GM11168 (cell line): ENCODE measurements around the gene NFE2L3.
"Not testable (repeated sequence)": the region's sequence is repeated elsewhere in the genome, so short reads cannot be mapped to it uniquely, and the experiment has no call there.

Experiments used
- in situ Hi-C: fragments of 300-500 bp; cut with MboI; formaldehyde crosslinking; loops from one replicate; pipeline ENCODE4 v1.12.0; 2022; ENCODE audit warnings: low sequenced_read_pairs; ENCODE audit not compliant: unreplicated experiment

NFE2L3 gene

GRCh38 chr7:26183545-26184280 is 31.7 kb downstream of the NFE2L3 start:
- in situ Hi-C loops, result no loop called here

GRCh38 chr7:26184281-26185101 is 32.5 kb downstream of the NFE2L3 start:
- in situ Hi-C loops, result not testable (repeated sequence)

GRCh38 chr7:26185131-26185843 is 33.3 kb downstream of the NFE2L3 start:
- in situ Hi-C loops, result no loop called here

- in situ Hi-C loops, result no loop called here
These were observed 33.8 kb downstream of the NFE2L3 start for GRCh38 chr7:26185844-26186180.

- in situ Hi-C loops, result no loop called here
These were observed 34.6 kb downstream of the NFE2L3 start for GRCh38 chr7:26186364-26187311.

- in situ Hi-C loops, result no loop called here
These were observed 35.6 kb downstream of the NFE2L3 start for GRCh38 chr7:26187380-26188205.

DNA sequence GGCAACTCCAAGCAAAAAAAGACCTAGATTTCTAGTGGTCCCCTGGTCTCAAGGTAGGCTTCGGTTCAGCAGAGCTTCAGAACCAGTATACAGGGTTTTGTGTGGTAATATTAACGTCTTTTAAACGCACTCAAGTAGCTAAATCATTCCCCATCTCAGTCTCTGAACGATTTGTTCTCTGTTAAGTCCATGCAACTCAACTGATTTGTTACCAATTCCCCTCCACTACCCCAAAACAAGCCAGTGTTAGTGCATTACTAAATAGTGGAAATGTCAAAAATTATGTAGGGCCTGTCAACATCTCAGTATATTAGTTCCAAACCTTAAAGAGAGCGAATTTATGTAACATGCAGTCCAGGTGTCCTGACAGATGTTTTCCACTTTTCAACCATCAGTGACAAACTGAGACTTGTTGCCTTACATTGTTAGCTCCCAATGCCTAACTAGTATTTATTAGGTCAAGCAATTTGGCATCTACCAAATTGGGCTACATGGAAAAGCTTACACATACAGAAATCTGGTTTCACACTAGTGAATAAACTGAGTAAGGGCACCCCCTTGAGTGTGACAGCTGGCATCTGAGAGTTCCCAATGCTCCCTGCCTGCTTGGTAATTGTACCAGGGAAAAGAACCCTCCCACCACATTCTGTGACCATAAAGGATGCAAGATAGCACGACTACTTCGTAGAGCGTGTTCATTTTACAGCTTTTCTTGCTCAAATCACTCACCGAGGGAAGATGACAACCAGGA is 36.4 kb downstream of the NFE2L3 start:
- in situ Hi-C loops, result no loop called here

DNA sequence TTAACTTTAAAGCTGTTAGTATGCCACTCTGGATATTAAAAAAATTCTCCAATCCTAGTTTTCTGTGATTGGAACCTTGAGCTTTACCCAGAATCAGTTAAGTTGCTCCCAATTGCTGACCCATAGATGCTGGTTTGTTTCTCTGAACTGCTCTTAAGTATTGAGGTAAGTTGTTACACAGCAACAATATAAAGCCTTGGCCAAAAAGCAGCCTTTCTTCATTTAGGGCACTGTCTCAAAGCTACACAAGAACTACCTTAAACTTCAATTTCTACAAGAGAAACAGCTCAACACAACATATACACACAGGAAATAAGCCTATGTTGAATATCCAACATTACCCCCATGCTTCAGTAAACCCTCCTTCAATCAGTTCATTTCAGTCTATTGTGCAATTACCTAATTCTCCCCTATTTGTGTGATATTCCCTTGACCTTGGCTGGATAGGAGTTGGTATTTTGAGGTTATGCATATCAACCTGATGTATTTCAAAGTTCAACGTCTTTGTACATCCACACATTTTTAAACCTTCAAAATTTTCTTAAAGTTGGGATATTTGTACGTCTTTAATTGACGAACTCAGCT is 37.1 kb downstream of the NFE2L3 start:
- in situ Hi-C loops, result no loop called here

- in situ Hi-C loops, result loop anchor here (10.0 kb wide), 1 partner anchor 95 kb away; no protein-coding TSS in a partner anchor
These were observed 37.7 kb downstream of the NFE2L3 start for GRCh38 chr7:26189697-26190096.

- in situ Hi-C loops, result loop anchor here (10.0 kb wide), 1 partner anchor 96 kb away; no protein-coding TSS in a partner anchor
These were observed 38.4 kb downstream of the NFE2L3 start for GRCh38 chr7:26190417-26190869.

- in situ Hi-C loops, result loop anchor here (10.0 kb wide), 1 partner anchor 97 kb away; no protein-coding TSS in a partner anchor
These were observed 39.4 kb downstream of the NFE2L3 start for GRCh38 chr7:26191233-26191973.

DNA sequence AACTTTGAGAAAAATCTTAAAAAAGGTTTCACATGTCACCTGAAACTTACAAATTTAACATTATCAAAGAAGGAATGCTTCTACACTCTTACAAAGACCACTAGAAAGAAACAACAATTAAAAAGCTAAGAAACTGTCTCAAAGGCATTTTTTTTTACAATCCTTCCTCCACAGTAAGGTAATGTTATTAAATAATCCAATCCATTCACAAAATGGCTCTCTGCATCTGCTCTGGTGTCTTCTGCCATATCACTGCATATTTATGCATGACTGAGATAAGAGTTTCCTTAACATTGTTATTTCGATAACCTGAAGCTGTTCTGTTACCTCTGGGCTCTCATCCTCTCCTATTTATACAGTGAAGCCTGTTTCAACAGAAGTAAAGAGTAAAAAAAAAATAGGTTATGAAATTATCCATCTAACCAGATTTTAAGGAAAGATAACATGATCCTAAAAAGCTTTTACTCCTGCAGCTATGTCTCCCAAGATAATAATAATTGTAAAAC is 40.0 kb downstream of the NFE2L3 start:
- in situ Hi-C loops, result loop anchor here (10.0 kb wide), 1 partner anchor 97 kb away; no protein-coding TSS in a partner anchor

- in situ Hi-C loops, result loop anchor here (10.0 kb wide), 1 partner anchor 98 kb away; no protein-coding TSS in a partner anchor
These were observed 40.6 kb downstream of the NFE2L3 start for GRCh38 chr7:26192485-26193087.

- in situ Hi-C loops, result loop anchor here (10.0 kb wide), 1 partner anchor 99 kb away; no protein-coding TSS in a partner anchor
These were observed 41.6 kb downstream of the NFE2L3 start for GRCh38 chr7:26193432-26194207.

DNA sequence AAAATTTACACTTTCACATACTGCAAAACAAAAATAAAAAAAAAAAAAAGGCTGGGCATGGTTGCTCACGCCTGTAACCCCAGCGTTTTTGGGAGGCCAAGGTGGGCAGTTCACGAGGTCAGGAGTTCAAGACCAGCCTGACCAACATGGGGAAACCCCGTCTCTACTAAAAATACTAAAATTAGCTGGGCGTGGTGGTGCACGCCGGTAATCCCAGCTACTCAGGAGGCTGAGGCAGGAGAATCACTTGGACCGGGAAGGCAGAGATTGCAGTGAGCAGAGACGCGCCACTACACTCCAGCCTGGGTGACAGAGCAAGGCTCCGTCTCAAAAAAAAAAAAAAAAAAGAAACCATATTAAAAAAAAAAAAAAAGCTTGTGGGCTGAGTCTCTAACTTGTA is 42.8 kb downstream of the NFE2L3 start:
- in situ Hi-C loops, result loop anchor here (10.0 kb wide), 1 partner anchor 100 kb away; no protein-coding TSS in a partner anchor
